ENCODE results near the gene PAK3.

PAK3 gene

GRCh38 chrX:111264385-111264784, 168.4 kb downstream of the PAK3 start:
- Histone ChIP-seq H3K4me1 (ENCODE audit: insufficient read depth, low read length) (no peaks in the 10 kb centered on the region), H3K9ac (ENCODE audit: low read length) (no peak overlapping the region), H3K9me3 (ENCODE audit: low read length) (no peaks in the 10 kb centered on the region), H3K27ac (ENCODE audit: low read depth, low read length) (no peak overlapping the region), H3K4me3 (ENCODE audit: low read depth in 1 of 2, low read length in 2 of 2) (no peak overlapping the region), H3K27me3 (ENCODE audit: control insufficient read depth in 1 of 2, insufficient read depth in 2 of 2, low read length in 2 of 2) (peaks cover 4 to 24% of the 10 kb centered on the region in 2 donors), H3K36me3 (ENCODE audit: insufficient read depth, low read length) (no peaks in the 10 kb centered on the region)

- H3K4me3 ChIP-seq (ENCODE audit: low read depth in 1 of 2, low read length in 2 of 2) = no peak overlapping the region
- H3K9me3 ChIP-seq (ENCODE audit: low read length) = no peaks in the 10 kb centered on the region
- no peak overlapping the region for H3K27ac ChIP-seq (ENCODE audit: low read depth, low read length)
- no peak overlapping the region for H3K9ac ChIP-seq (ENCODE audit: low read length)
- H3K4me1 ChIP-seq (ENCODE audit: insufficient read depth, low read length) = no peaks in the 10 kb centered on the region
- peaks cover 4 to 27% of the 10 kb centered on the region in 2 donors for H3K27me3 ChIP-seq (ENCODE audit: control insufficient read depth in 1 of 2, insufficient read depth in 2 of 2, low read length in 2 of 2)
- no peaks in the 10 kb centered on the region for H3K36me3 ChIP-seq (ENCODE audit: insufficient read depth, low read length)
These were observed 169.5 kb downstream of the PAK3 start for GRCh38 chrX:111265486-111265885.

- Histone ChIP-seq H3K36me3 (ENCODE audit: insufficient read depth, low read length) (no peaks in the 10 kb centered on the region), H3K27ac (ENCODE audit: low read depth, low read length) (no peak overlapping the region), H3K4me3 (ENCODE audit: low read depth in 1 of 2, low read length in 2 of 2) (no peak overlapping the region), H3K9me3 (ENCODE audit: low read length) (no peaks in the 10 kb centered on the region), H3K9ac (ENCODE audit: low read length) (no peak overlapping the region), H3K27me3 (ENCODE audit: control insufficient read depth in 1 of 2, insufficient read depth in 2 of 2, low read length in 2 of 2) (peaks cover 4 to 22% of the 10 kb centered on the region in 2 donors), H3K4me1 (ENCODE audit: insufficient read depth, low read length) (no peaks in the 10 kb centered on the region)
These were observed 172.5 kb downstream of the PAK3 start for GRCh38 chrX:111268506-111268905.

DNA sequence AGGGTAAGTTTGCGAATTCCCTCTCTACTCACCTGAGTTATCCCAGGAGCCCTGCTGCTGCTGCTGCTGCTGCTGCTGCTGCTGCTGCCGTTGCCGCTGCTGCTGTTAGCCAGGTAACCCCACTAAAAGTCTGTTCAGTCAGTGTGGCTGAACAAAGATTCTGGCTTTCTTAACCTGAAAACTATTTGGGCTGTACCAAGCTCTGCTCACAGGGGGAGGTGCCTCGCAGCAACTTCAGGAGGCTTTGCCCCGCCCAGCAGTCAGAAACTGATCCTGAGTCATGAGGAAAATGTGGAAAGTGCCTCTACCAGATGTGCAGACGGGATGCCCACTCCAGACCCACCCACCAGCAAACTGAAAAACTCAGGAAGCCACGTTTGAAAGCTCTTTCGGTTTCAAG, 174.3 kb downstream of the PAK3 start, which contains the start of gene CAPN6:
CAPN6 (minus strand) TSS at position 145 of the 400 bp plus-strand sequence. CDS start 6,547 bp downstream, outside the sequence.
- Histone ChIP-seq H3K4me3 (ENCODE audit: low read depth in 1 of 2, low read length in 2 of 2) (no peak within 1 kb of the TSS), H3K4me1 (ENCODE audit: insufficient read depth, low read length) (no peaks in the 10 kb centered on the region), H3K9me3 (ENCODE audit: low read length) (no peaks in the 10 kb centered on the region), H3K27me3 (ENCODE audit: control insufficient read depth in 1 of 2, insufficient read depth in 2 of 2, low read length in 2 of 2) (peaks cover 4 to 22% of the 10 kb centered on the region in 2 donors), H3K36me3 (ENCODE audit: insufficient read depth, low read length) (no peaks in the 10 kb centered on the region), H3K9ac (ENCODE audit: low read length) (no peak within 1 kb of the TSS), H3K27ac (ENCODE audit: low read depth, low read length) (no peak within 1 kb of the TSS)
